H1 (cell line): ENCODE results near the gene MCM5. TPM values are rescaled to one million over a fixed set of nuclear protein-coding genes. Genes with fewer than 3 reads are reported as not detected.

Experiments
- CTCF ChIA-PET: fragments of 300-600 bp; sonication (Branson Sonifier 250); formaldehyde crosslinking; loops from one replicate; lab custom pipeline; 2021; ENCODE audit not compliant: partially characterized antibody; lab: Charles Lee
- POLR2A ChIA-PET: fragments of 300-600 bp; sonication (Branson Sonifier 250); formaldehyde crosslinking; loops from one replicate; lab custom pipeline; 2021; ENCODE audit warnings: inconsistent platforms; ENCODE audit not compliant: partially characterized antibody; lab: Charles Lee
- DNase-seq, 2 experiments: peaks; one replicate each; pipeline versions ENCODE4 v3.0.0 to v3.0.0-alpha.2; 2010 to 2022; ENCODE audit warnings: low spot score in 2 of 2, low read depth in 1 of 2, mixed read lengths in 1 of 2
- FAIRE-seq: peaks from 2 replicates; lab custom pipeline; 2011; peaks lifted over from hg19 to GRCh38; lab: Jason Lieb, UNC
- H2AFZ ChIP-seq: 2 replicates; pipeline ENCODE4 v1.8.1; 2012; ENCODE audit warnings: low read length, inconsistent platforms
- H2AK5ac ChIP-seq: 2 replicates; pipeline ENCODE4 v1.6.1; 2013; ENCODE audit warnings: low read depth, low read length
- H2BK120ac ChIP-seq: replicated peaks from 2 replicates; pipeline ENCODE3; 2013; ENCODE audit warnings: low read depth, low read length, inconsistent platforms
- H2BK12ac ChIP-seq: 2 replicates; pipeline ENCODE4 v1.6.1; 2013; ENCODE audit warnings: low read depth, low read length
- H2BK15ac ChIP-seq: 2 replicates; pipeline ENCODE4 v1.6.1; 2013; ENCODE audit warnings: low read length
- H2BK20ac ChIP-seq: 2 replicates; pipeline ENCODE4 v1.6.1; 2013; ENCODE audit warnings: low read length
- H2BK5ac ChIP-seq: 2 replicates; pipeline ENCODE4 v1.6.1; 2013; ENCODE audit warnings: low read depth, low read length
- H3K14ac ChIP-seq: 2 replicates; pipeline ENCODE4 v1.6.1; 2013; ENCODE audit warnings: inconsistent platforms; ENCODE audit not compliant: insufficient read length
- H3K18ac ChIP-seq: 2 replicates; pipeline ENCODE4 v1.6.1; 2013; ENCODE audit warnings: low read length; ENCODE audit errors: extremely low read depth
- H3K23ac ChIP-seq: 2 replicates; pipeline ENCODE4 v1.6.1; 2013; ENCODE audit warnings: inconsistent platforms; ENCODE audit not compliant: insufficient read length
- H3K23me2 ChIP-seq: 2 replicates; pipeline ENCODE4 v1.6.1; 2013; ENCODE audit warnings: low read depth, low read length
- H3K27ac ChIP-seq: 2 replicates; pipeline ENCODE4 v1.6.1; 2011; ENCODE audit warnings: low read depth, low read length, inconsistent platforms
- H3K27me3 ChIP-seq, 4 experiments: replicated peaks in 1 of 4; 1 replicate in 1 of 4; 2 replicates in 3 of 4; pipeline versions ENCODE4 v1.6.1 to v1.8.1; 2011 to 2013; ENCODE audit warnings: low read length in 3 of 4, mild to moderate bottlenecking in 3 of 4, inconsistent platforms in 2 of 4, mixed read lengths in 2 of 4, moderate library complexity in 1 of 4; ENCODE audit not compliant: control insufficient read depth in 3 of 4, insufficient read depth in 3 of 4; ENCODE audit errors: extremely low read depth in 1 of 4
- H3K36me3 ChIP-seq, 4 experiments: 2 replicates each; pipeline versions ENCODE4 v1.6.1 to v1.8.1; 2011 to 2013; ENCODE audit warnings: mild to moderate bottlenecking in 4 of 4, low read length in 3 of 4, moderate library complexity in 2 of 4, control low read depth in 1 of 4, inconsistent platforms in 1 of 4; ENCODE audit not compliant: insufficient read depth in 4 of 4, control insufficient read depth in 2 of 4
- H3K4ac ChIP-seq: replicated peaks from 2 replicates; pipeline ENCODE3; 2013; ENCODE audit warnings: low read length, low read depth, mixed read lengths, inconsistent platforms; ENCODE audit not compliant: insufficient read length
- H3K4me1 ChIP-seq, 4 experiments: replicated peaks in 1 of 4; 1 replicate in 1 of 4; 2 replicates in 3 of 4; pipeline versions ENCODE4 v1.6.1 to v1.8.1; 2011 to 2013; ENCODE audit warnings: low read length in 3 of 4, inconsistent platforms in 2 of 4, mixed read lengths in 1 of 4; ENCODE audit not compliant: insufficient read depth in 4 of 4, control insufficient read depth in 3 of 4
- H3K4me2 ChIP-seq, 2 experiments: 2 replicates each; pipeline versions ENCODE4 v1.6.1 to v1.8.1; 2011 to 2013; ENCODE audit warnings: low read depth in 2 of 2, low read length in 2 of 2, control low read depth in 1 of 2, inconsistent platforms in 1 of 2, mild to moderate bottlenecking in 1 of 2; ENCODE audit not compliant: insufficient read depth in 1 of 2
- H3K4me3 ChIP-seq, 4 experiments: fragments of 200-600, 300-600 bp in 1 of 4; sonication (generic), shearing (Covaris generic), sonication (Bioruptor Twin) in 1 of 4; 2 replicates each; pipeline versions ENCODE4 v1.5.1 to v1.8.1; 2011 to 2016; ENCODE audit warnings: low read length in 4 of 4, low read depth in 3 of 4, control low read depth in 2 of 4, inconsistent platforms in 2 of 4, mild to moderate bottlenecking in 2 of 4, mixed read lengths in 1 of 4, moderate library complexity in 1 of 4; ENCODE audit not compliant: insufficient read depth in 2 of 4; ENCODE audit errors: extremely low read depth in 1 of 4
- H3K56ac ChIP-seq: replicated peaks from 2 replicates; pipeline ENCODE3; 2013; ENCODE audit warnings: low read depth, mild to moderate bottlenecking, mixed read lengths, low read length, inconsistent platforms; ENCODE audit not compliant: insufficient read length
- H3K79me1 ChIP-seq: 2 replicates; pipeline ENCODE4 v1.6.1; 2013; ENCODE audit warnings: low read depth, low read length, control low read depth
- H3K79me2 ChIP-seq, 2 experiments: 2 replicates each; pipeline versions ENCODE4 v1.6.1 to v1.8.1; 2012 to 2013; ENCODE audit warnings: low read length in 2 of 2, mild to moderate bottlenecking in 2 of 2, inconsistent platforms in 1 of 2; ENCODE audit not compliant: insufficient read depth in 2 of 2, control insufficient read depth in 1 of 2
- H3K9ac ChIP-seq, 4 experiments: replicated peaks in 1 of 4; 1 replicate in 1 of 4; 2 replicates in 3 of 4; pipeline versions ENCODE4 v1.6.1 to v1.8.1; 2011 to 2013; ENCODE audit warnings: low read depth in 3 of 4, low read length in 3 of 4, control low read depth in 2 of 4, mild to moderate bottlenecking in 2 of 4, moderate library complexity in 2 of 4, inconsistent platforms in 1 of 4; ENCODE audit errors: extremely low read depth in 1 of 4
- H3K9me3 ChIP-seq, 2 experiments: 2 replicates each; pipeline versions ENCODE4 v1.6.1 to v1.8.1; 2012 to 2013; ENCODE audit warnings: mild to moderate bottlenecking in 2 of 2, moderate library complexity in 2 of 2, control low read depth in 1 of 2, inconsistent platforms in 1 of 2, low read depth in 1 of 2, low read length in 1 of 2, mixed read lengths in 1 of 2; ENCODE audit not compliant: insufficient read depth in 2 of 2
- H4K20me1 ChIP-seq, 2 experiments: replicated peaks in 1 of 2; 2 replicates each; pipeline versions ENCODE3 to v1.8.1; 2011 to 2013; ENCODE audit warnings: inconsistent platforms in 2 of 2, low read length in 2 of 2, mild to moderate bottlenecking in 1 of 2; ENCODE audit not compliant: insufficient read depth in 2 of 2, control insufficient read depth in 1 of 2
- H4K5ac ChIP-seq: 2 replicates; pipeline ENCODE4 v1.6.1; 2013; ENCODE audit warnings: low read length, low read depth, mixed read lengths, inconsistent platforms; ENCODE audit not compliant: insufficient read length
- H4K8ac ChIP-seq: 2 replicates; pipeline ENCODE4 v1.8.0; 2013; ENCODE audit warnings: mild to moderate bottlenecking, moderate library complexity, low read length, inconsistent platforms; ENCODE audit not compliant: insufficient read depth; ENCODE audit errors: extremely low read depth
- H4K91ac ChIP-seq: replicated peaks from 2 replicates; pipeline ENCODE3; 2013; ENCODE audit warnings: low read length, mixed read lengths, inconsistent platforms; ENCODE audit not compliant: insufficient read length
- ASH2L ChIP-seq: fragments of 200-600, 300-600 bp; sonication (generic); IDR thresholded peaks from one replicate; pipeline ENCODE4 v1.7.1; 2017; ENCODE audit warnings: low read length
- CBX5 ChIP-seq: fragments of 300-800, 300-1000 bp; sonication (generic); IDR thresholded peaks from 2 replicates; pipeline ENCODE4 v1.7.1; 2016; ENCODE audit warnings: antibody characterized with exemption, low read length, low read depth
- E2F6 ChIP-seq: IDR thresholded peaks from 2 replicates; pipeline ENCODE4 v1.6.1; 2012; ENCODE audit warnings: inconsistent platforms
- GTF2F1 ChIP-seq: IDR thresholded peaks from 2 replicates; pipeline ENCODE4 v1.6.1; 2012; ENCODE audit warnings: low read depth, low read length, improper control_type of control experiment, borderline replicate concordance
- JUN ChIP-seq: IDR thresholded peaks from 2 replicates; pipeline ENCODE4 v1.6.1; 2011; ENCODE audit warnings: low read depth, mild to moderate bottlenecking, improper control_type of control experiment, low read length
- JUND ChIP-seq: IDR thresholded peaks from 2 replicates; pipeline ENCODE4 v1.6.1; 2011; ENCODE audit warnings: mild to moderate bottlenecking, improper control_type of control experiment, low read length
- KDM5A ChIP-seq: fragments of 200-600 bp; IDR thresholded peaks from 2 replicates; pipeline ENCODE4 v1.7.1; 2012; ENCODE audit warnings: mild to moderate bottlenecking, low read length, inconsistent platforms, mixed read lengths
- RXRA ChIP-seq: IDR thresholded peaks from 2 replicates; pipeline ENCODE4 v1.6.1; 2011; ENCODE audit warnings: low read depth, mild to moderate bottlenecking, low read length, moderate library complexity; ENCODE audit not compliant: insufficient read depth
- SIN3A ChIP-seq, 2 experiments: IDR thresholded peaks in 1 of 2; conservative IDR thresholded peaks in 1 of 2; 2 replicates each; pipeline ENCODE4 v1.6.1; 2011 to 2012; ENCODE audit warnings: low read length in 2 of 2, improper control_type of control experiment in 1 of 2, low read depth in 1 of 2, mild to moderate bottlenecking in 1 of 2
- SUZ12 ChIP-seq: fragments of 200-600 bp; sonication (generic); IDR thresholded peaks from 2 replicates; pipeline ENCODE4 v1.6.1; 2012; ENCODE audit warnings: mild to moderate bottlenecking, inconsistent platforms, low read length, moderate library complexity, mixed read lengths
- USF2 ChIP-seq: IDR thresholded peaks from 2 replicates; pipeline ENCODE4 v1.6.1; 2011; ENCODE audit warnings: low read length, improper control_type of control experiment
- ZNF274 ChIP-seq: IDR thresholded peaks from 2 replicates; pipeline ENCODE4 v1.7.0; 2012; ENCODE audit warnings: low read length, borderline replicate concordance; ENCODE audit errors: extremely low read depth
- WGBS, 2 experiments: shearing (Covaris generic) in 1 of 2; methylation state at CpG; one replicate each; pipeline versions ENCODE4 v1.1.6 to v1.1.7; 2013 to 2015; ENCODE audit warnings: low lambda C conversion rate in 2 of 2, mixed read lengths in 2 of 2, inconsistent platforms in 1 of 2, low coverage in 1 of 2, missing lambda C conversion rate in 1 of 2; ENCODE audit not compliant: insufficient replicate concordance in 2 of 2, insufficient coverage in 1 of 2, insufficient read length in 1 of 2; ENCODE audit errors: extremely low coverage in 1 of 2, missing lambda C conversion rate in 1 of 2; 5-methylcytosine and 5-hydroxymethylcytosine counted together
- polyA plus RNA-seq, 7 experiments: library from polyadenylated mRNA; depleted of rRNA in 3 of 7; stranded (reverse) in 5 of 7; unstranded in 2 of 7; fragments of >200 nt in 5 of 7; fragments of 200-250 nt in 2 of 7; gene quantifications; 1 replicate in 5 of 7; 2 replicates in 1 of 7; 4 replicates in 1 of 7; pipeline versions ENCODE4 v1.2.1 to v1.2.3, GENCODE V29; 2011 to 2013; ENCODE audit warnings: missing spikeins in 2 of 7, mixed read lengths in 2 of 7
- total RNA-seq: library from RNA; stranded (reverse); fragmentation: NEBNext Ultra II Directional; extraction: Animal tissue kit (Norgen Biotek cat#: 25700); gene quantifications from 2 replicates; pipeline ENCODE4 v1.2.1, GENCODE V29; 2021

The MCM5 gene
- total and polyA plus RNA-seq, 2 of the 8 experiments (the other 6 are each of a cell fraction or from before 2014, with no cell fraction given): 210 to 305 TPM

GRCh38 chr22:35448523-35448922, 48.6 kb downstream of the MCM5 start:
- no peak overlapping the region for H2AFZ ChIP-seq
- 0 out of 2 replicates have a peak overlapping the region, but pooled peaks have one; percentile 3 for H3K18ac ChIP-seq
- no peak overlapping the region for H2BK15ac ChIP-seq
- no peak overlapping the region for H4K91ac ChIP-seq
- no peak overlapping the region for H3K9ac ChIP-seq
- no peak overlapping the region for H3K56ac ChIP-seq
- DNase-seq (no peak), FAIRE-seq (no peak)
- H3K27me3 ChIP-seq: no peaks in the 10 kb centered on the region
- no peak overlapping the region for H3K27ac ChIP-seq
- H3K4me1 ChIP-seq: peaks cover 0 to 5% (median 2%) of the 10 kb centered on the region in 4 experiments; a peak in 5 of 7 replicates
- no peak overlapping the region for H4K5ac ChIP-seq
- no peaks in the 10 kb centered on the region for H3K79me2 ChIP-seq
- H3K4me3 ChIP-seq: no peak overlapping the region
- ChIA-PET CTCF (interaction anchor here (0.5 to 1.3 kb wide), 2 partner anchors 22 to 1545 kb away, joined by 3 read pairs; no protein-coding TSS in a partner anchor), POLR2A (interaction anchor here (1.0 kb wide), 1 partner anchor 12 kb away, joined by 3 read pairs; no protein-coding TSS in a partner anchor)
- no peaks in the 10 kb centered on the region for H3K9me3 ChIP-seq
- H3K79me1 ChIP-seq: no peaks in the 10 kb centered on the region; the same call in 1 of the 2 replicates
- H4K20me1 ChIP-seq: peaks cover 0 to 5% of the 10 kb centered on the region in 2 experiments
- H3K23ac ChIP-seq: no peak overlapping the region
- H2BK20ac ChIP-seq: no peak overlapping the region
- no peak overlapping the region for H2BK12ac ChIP-seq
- H2BK120ac ChIP-seq: no peak overlapping the region
- H2BK5ac ChIP-seq: no peak overlapping the region
- H3K4ac ChIP-seq: no peak overlapping the region
- 80% methylated on average over 7 of the region's 8 CpGs; no CpG with 5 or more reads in 1 of the 2 experiments for WGBS, 2 experiments
- H2AK5ac ChIP-seq: 0 out of 2 replicates have a peak overlapping the region, but pooled peaks have one; percentile 9
- no peaks in the 10 kb centered on the region for H3K23me2 ChIP-seq
- no peak overlapping the region for H4K8ac ChIP-seq
- H3K14ac ChIP-seq: no peak overlapping the region
- 0 out of 4 replicates have a peak overlapping the region, but pooled peaks of 1 of the 2 experiments have one; percentile 3 for H3K4me2 ChIP-seq
- 0 out of 8 replicates have a peak, but pooled peaks cover 0 to 5% (median 0%) of the 10 kb centered on the region in 4 experiments for H3K36me3 ChIP-seq
- TF ChIP-seq JUN (no peak), USF2 (no peak), RXRA (no peak), KDM5A (no peak), JUND (no peak), ASH2L (no peak), GTF2F1 (no peak), CBX5 (no peak), SIN3A (conservative IDR thresholded peaks at IDR 0.05 in 1 of 2, IDR thresholded peaks at IDR 0.05 in 1 of 2; ENCODE audit: low read depth in 1 of 2, low read length in 2 of 2) (no peak), ZNF274 (no peak), SUZ12 (no peak), E2F6 (no peak)
